ENCODE measurements around the gene MUSTN1.

MUSTN1 gene

DNA sequence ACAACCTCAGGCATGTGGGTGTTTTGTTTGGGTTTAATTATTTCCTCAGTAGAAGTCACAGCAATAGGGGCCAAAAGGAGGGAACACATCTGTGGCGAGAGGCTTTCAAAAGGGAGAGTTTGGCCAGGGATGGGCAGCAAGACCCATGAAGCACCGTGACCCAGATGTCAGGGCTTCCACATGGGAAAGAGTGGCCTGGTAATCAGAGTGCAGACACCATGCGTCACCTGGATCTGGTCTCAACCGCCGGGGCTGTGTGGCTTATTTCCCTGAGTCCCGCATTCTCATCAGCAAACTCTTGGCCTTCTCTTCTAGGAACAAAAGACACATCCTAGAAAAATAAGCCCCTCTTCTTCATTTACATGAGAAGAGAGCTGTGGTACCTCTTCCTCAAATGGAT is 12.4 kb upstream of the MUSTN1 start:
- TF ChIP-seq, protein P1, sequence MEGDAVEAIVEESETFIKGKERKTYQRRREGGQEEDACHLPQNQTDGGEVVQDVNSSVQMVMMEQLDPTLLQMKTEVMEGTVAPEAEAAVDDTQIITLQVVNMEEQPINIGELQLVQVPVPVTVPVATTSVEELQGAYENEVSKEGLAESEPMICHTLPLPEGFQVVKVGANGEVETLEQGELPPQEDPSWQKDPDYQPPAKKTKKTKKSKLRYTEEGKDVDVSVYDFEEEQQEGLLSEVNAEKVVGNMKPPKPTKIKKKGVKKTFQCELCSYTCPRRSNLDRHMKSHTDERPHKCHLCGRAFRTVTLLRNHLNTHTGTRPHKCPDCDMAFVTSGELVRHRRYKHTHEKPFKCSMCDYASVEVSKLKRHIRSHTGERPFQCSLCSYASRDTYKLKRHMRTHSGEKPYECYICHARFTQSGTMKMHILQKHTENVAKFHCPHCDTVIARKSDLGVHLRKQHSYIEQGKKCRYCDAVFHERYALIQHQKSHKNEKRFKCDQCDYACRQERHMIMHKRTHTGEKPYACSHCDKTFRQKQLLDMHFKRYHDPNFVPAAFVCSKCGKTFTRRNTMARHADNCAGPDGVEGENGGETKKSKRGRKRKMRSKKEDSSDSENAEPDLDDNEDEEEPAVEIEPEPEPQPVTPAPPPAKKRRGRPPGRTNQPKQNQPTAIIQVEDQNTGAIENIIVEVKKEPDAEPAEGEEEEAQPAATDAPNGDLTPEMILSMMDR (conservative IDR thresholded peaks at IDR 0.05; ENCODE audit: low read depth, low read length) = no peak
- H3K4me3 ChIP-seq (ENCODE audit: low read depth, low read length) = no peak overlapping the region
- DNase-seq (ENCODE audit: low read depth) = no peak

DNA sequence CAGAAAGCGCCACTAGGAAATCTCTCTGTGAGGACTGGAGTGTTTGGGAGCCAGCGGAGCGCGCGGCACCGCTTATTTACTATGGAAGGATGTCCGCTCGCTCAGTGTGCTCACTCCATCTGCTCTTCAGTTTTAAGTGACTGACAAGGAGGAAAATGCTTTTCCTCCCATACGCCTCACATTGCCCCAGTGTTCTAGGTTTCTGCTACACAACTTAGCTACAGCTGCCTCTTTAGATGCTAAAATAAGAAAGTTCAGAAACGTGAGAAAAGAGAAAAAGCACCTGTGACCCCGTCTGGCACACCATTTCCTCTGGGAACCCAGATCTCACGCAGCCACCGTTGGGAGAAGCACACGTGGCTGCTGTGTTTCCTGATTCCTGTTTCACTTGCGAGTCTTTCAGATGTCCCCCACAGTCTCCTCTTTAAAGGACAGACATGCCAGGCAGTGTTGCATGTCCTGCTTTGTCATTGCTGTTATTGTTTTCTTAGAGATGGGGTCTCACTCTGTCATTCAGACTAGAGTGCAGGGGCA is 11.7 kb upstream of the MUSTN1 start:
- TF ChIP-seq, protein P1 (conservative IDR thresholded peaks at IDR 0.05; ENCODE audit: low read depth, low read length) = no peak
- no peak for DNase-seq (ENCODE audit: low read depth)
- no peak overlapping the region for H3K4me3 ChIP-seq (ENCODE audit: low read depth, low read length)

DNA sequence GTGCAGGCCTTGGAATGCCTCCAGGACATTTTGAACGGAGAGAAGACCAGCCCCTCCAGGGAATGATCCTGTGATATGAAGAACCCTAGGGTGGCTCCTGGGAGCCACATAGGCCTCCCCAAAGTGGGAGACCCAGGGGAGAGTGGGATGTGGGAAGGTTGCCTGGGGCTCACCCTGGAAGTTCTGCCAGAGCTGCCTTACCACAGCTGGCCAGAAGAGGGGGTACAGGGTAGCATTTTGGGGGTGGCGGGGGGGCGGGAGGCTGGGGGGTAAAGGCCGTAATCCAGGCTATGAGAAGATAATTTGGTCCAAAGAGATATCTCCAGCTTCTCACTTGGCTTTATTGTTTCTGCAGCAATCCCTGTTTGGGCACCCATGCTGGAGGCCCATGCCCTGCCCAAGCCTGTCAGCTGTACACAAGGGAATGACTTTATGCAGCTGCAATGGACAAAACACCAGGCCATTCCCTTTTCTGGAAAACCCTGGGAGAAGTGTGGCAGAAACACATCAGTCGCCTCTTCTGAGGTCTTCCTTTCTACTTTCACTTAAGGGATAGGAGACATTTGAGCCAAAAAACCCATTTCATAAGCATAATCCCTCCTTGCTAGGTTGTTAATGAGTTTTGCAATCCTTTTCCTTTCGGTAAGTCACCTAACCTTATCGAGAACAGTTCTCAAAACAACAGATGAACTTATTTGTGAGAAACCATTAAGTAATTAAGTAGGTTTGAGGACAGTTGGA is 11.0 kb upstream of the MUSTN1 start:
- DNase-seq (ENCODE audit: low read depth) = no peak
- TF ChIP-seq, protein P1 (conservative IDR thresholded peaks at IDR 0.05; ENCODE audit: low read depth, low read length) = peak; percentile 51

DNA sequence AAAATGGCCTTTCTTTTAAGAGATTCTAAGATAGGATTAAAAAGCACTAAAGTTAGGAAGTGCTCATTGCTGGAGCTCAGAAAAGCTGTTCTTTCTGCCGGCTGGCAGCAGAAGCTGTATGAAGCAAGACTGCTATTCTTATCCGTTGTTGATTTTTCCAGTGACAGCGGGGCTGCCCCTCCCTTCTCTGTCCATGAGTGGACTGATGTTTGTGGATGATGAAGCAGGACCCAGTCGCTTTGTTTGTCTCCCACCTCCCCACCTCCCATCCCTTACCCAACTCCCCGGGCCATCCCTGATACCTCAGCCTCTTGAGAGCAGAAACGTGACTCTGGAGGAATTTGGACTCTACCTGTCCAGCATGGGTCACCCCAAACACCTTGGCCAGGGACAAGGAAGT is 10.3 kb upstream of the MUSTN1 start:
- TF ChIP-seq, protein P1 (conservative IDR thresholded peaks at IDR 0.05; ENCODE audit: low read depth, low read length) = no peak
- H3K4me3 ChIP-seq (ENCODE audit: low read depth, low read length) = no peak overlapping the region
- DNase-seq (ENCODE audit: low read depth) = peak; percentile 63

More for the DNA sequence above, 11.0 kb upstream of the MUSTN1 start:
- no peak overlapping the region for H3K4me3 ChIP-seq (ENCODE audit: low read depth, low read length)

DNA sequence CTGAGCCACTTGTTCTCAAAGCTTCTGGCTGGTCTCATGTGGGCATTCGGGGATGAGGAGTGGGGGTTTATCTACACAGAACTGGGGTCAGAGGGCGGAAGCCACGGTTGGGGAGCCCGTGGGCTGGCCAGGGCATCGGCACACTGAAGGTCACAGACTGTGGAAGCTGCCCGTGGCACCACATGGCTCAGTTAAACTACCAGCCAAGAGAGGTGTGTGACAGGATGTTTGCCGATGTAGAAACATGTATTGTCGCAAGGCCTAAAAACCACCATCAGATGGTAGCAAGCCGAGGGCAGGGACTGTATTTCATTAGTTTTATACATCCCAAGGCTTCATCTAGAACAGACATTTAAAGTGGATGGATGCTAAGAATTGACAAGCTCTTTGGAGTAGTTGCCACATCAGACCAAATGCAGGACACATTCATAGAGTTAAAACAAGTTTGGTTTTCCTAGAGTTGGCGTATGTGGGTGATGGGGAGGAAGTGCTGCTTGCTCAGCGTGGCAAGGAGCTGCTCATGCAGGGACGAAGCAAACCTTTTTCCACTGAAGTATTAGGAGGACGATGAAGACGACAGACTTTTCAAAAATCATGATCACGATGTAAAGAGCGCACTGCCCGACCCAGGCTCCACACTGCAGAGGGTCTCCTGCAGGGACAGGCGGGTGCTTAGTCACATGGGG is 9.6 kb upstream of the MUSTN1 start:
- no peak for DNase-seq (ENCODE audit: low read depth)
- TF ChIP-seq, protein P1 (conservative IDR thresholded peaks at IDR 0.05; ENCODE audit: low read depth, low read length) = no peak
- no peak overlapping the region for H3K4me3 ChIP-seq (ENCODE audit: low read depth, low read length)

DNA sequence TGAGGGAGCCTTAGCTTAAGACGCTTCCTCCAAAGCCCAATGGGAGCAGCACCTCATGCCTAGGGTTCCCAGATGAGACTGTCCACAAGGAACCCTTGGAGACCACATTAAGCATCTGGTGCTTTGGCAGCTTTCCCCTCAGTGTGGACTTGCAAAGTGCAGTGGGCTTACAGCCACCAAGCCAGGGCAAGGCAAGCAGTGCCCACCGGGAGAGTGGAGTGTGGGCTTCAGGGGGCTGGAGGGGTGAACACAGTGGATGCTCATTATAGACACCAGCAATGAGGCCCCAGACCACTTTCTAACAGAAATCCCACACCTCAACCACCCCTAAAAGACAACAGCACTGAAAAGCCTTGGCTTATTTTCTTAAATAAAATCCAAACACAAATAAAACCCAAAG is 9.1 kb upstream of the MUSTN1 start:
- DNase-seq (ENCODE audit: low read depth) = no peak
- TF ChIP-seq, protein P1 (conservative IDR thresholded peaks at IDR 0.05; ENCODE audit: low read depth, low read length) = no peak
- no peak overlapping the region for H3K4me3 ChIP-seq (ENCODE audit: low read depth, low read length)

Measured in choroid plexus epithelial cell (primary cell).